HepG2 (cell line): Measurements from ENCODE around the gene LIMS2.

Experiments
- CREB1 ChIP-seq, 2 experiments: fragments of 450-650 bp in 1 of 2; IDR thresholded peaks; 2 replicates each; pipeline ENCODE4 v1.6.1; 2016 to 2017; ENCODE audit warnings: control low read depth in 1 of 2, mild to moderate bottlenecking in 1 of 2, missing compliant biosample characterization in 1 of 2, missing genetic modification characterization in 1 of 2
- ERF ChIP-seq: IDR thresholded peaks from 2 replicates; pipeline ENCODE4 v1.6.1; 2018; ENCODE audit warnings: missing biosample characterization, missing genetic modification reagents
- ZBTB8A ChIP-seq: sonication (generic); formaldehyde crosslinking; IDR thresholded peaks from 2 replicates; pipeline ENCODE4 v1.4.0; 2020; ENCODE audit warnings: mild to moderate bottlenecking, low read depth, missing genetic modification reagents, borderline replicate concordance
- ZNF614 ChIP-seq: IDR thresholded peaks from 2 replicates; pipeline ENCODE4 v1.6.1; 2018; ENCODE audit warnings: missing biosample characterization, missing genetic modification reagents, inconsistent platforms, borderline replicate concordance
- ZNF674 ChIP-seq: sonication (generic); formaldehyde crosslinking; IDR thresholded peaks from 2 replicates; pipeline ENCODE4 v1.5.0; 2020; ENCODE audit warnings: low read depth, mild to moderate bottlenecking, missing genetic modification reagents
- TF ChIP-seq, protein P1 (sequence below): sonication (generic); formaldehyde crosslinking; IDR thresholded peaks from 2 replicates; pipeline ENCODE4 v1.4.0; 2020; ENCODE audit warnings: missing genetic modification reagents, borderline replicate concordance
- TF ChIP-seq, protein P2 (sequence below): sonication (generic); IDR thresholded peaks from 2 replicates; pipeline ENCODE4 v1.6.1; 2016; ENCODE audit warnings: low read depth, borderline replicate concordance
- TF ChIP-seq, protein P3 (sequence below), 2 experiments: fragments of 450-650 bp in 1 of 2; sonication (generic) in 1 of 2; formaldehyde crosslinking; IDR thresholded peaks; 2 replicates each; pipeline versions ENCODE4 v1.5.0 to v1.8.0; 2020 to 2022; ENCODE audit warnings: mild to moderate bottlenecking in 1 of 2, missing genetic modification reagents in 1 of 2

DNA sequence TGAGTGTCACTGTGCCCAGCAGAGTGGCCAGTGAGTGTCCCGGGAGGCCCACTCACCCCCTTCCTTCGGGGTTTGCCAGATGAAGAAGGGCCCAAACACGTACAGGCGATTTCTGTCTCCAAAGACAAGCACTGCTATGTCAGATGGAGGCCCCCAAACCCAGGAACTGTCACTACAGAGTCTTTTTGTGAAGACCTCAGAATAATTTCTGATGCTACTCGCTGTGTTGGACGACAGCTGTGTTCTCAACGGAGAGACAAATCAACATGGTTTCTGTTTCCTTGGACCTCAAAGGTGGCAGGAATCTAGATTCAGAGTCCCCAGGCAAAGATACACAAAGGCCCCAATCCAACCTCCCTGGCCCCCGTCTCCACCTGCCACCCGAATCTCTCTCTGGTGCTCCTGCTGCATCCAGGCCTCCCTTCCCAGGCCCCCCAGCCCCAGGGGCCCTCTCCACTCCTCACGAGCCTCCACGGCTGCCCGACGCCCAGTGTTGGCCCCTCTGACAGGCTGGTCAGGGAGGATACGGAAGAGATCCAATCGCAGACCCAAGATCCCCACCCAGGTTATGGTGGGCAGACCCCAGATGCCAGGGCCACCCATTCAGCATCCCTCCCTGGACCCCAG is 31.8 kb downstream of the LIMS2 start:
- TF ChIP-seq ZBTB8A (CRISPR knock-in tag) (no peak), ZNF614 (CRISPR knock-in tag) (no peak), ERF (CRISPR knock-in tag) (no peak), CREB1 (IDR thresholded peaks at IDR 0.05) (no peak), CREB1 (CRISPR knock-in tag; IDR thresholded peaks at IDR 0.05) (no peak), ZNF674 (CRISPR knock-in tag) (no peak)
- TF ChIP-seq, protein P1, sequence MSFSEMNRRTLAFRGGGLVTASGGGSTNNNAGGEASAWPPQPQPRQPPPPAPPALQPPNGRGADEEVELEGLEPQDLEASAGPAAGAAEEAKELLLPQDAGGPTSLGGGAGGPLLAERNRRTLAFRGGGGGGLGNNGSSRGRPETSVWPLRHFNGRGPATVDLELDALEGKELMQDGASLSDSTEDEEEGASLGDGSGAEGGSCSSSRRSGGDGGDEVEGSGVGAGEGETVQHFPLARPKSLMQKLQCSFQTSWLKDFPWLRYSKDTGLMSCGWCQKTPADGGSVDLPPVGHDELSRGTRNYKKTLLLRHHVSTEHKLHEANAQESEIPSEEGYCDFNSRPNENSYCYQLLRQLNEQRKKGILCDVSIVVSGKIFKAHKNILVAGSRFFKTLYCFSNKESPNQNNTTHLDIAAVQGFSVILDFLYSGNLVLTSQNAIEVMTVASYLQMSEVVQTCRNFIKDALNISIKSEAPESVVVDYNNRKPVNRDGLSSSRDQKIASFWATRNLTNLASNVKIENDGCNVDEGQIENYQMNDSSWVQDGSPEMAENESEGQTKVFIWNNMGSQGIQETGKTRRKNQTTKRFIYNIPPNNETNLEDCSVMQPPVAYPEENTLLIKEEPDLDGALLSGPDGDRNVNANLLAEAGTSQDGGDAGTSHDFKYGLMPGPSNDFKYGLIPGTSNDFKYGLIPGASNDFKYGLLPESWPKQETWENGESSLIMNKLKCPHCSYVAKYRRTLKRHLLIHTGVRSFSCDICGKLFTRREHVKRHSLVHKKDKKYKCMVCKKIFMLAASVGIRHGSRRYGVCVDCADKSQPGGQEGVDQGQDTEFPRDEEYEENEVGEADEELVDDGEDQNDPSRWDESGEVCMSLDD (CRISPR knock-in tag): no peak
- TF ChIP-seq, protein P2, sequence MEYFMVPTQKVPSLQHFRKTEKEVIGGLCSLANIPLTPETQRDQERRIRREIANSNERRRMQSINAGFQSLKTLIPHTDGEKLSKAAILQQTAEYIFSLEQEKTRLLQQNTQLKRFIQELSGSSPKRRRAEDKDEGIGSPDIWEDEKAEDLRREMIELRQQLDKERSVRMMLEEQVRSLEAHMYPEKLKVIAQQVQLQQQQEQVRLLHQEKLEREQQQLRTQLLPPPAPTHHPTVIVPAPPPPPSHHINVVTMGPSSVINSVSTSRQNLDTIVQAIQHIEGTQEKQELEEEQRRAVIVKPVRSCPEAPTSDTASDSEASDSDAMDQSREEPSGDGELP: no peak
- TF ChIP-seq, protein P3, sequence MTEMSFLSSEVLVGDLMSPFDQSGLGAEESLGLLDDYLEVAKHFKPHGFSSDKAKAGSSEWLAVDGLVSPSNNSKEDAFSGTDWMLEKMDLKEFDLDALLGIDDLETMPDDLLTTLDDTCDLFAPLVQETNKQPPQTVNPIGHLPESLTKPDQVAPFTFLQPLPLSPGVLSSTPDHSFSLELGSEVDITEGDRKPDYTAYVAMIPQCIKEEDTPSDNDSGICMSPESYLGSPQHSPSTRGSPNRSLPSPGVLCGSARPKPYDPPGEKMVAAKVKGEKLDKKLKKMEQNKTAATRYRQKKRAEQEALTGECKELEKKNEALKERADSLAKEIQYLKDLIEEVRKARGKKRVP (CRISPR knock-in tag; IDR thresholded peaks at IDR 0.05): no peak
